Activated CD4-positive, CD25-positive, alpha-beta regulatory T cell treated with anti-CD3 and anti-CD28 coated beads, Interleukin-2, amount 50 U/mL, for 72 hours (primary cell): ENCODE measurements around the gene EPB41L2.

Source experiments
- DNase-seq: peaks from one replicate; pipeline ENCODE4 v3.0.0; 2021

EPB41L2 gene

DNA sequence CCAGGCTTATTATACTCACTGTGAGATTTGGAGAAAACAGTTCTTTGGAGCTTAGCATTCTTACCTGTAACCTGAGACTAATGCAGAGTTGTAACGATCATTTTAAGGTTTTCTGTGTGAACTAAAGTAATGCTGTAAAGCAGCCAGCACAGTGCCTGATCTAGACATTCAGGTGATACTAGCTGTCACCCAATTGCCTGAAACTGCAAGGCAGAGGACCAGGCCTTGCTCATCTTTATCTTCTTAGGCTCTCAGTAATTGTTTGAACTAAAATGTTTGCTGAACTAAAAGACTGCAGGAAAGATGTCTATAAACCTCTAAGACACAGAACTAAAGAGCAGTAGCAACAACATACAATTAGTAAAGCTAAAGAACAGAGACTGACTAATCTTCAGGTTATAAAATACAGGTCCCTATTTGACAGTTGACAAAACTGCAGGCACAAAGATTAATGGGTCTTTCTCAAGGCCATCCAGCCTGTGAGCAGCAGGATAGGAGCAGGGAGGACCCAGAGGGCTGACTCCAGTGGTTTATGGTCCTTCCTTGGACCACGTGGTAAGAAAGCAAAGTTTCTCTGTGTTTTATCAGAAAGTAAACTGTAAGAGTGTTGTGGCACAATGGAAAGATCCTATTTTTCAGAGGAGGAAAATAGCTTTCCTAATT is 204.4 kb downstream of the EPB41L2 start:
- DNase-seq = no peak

- no peak for DNase-seq
Observed at GRCh38 chr6:130858054-130858453, 205.0 kb downstream of the EPB41L2 start.

GRCh38 chr6:130853555-130854183 is 209.4 kb downstream of the EPB41L2 start:
- no peak for DNase-seq

GRCh38 chr6:130852844-130853554 is 210.0 kb downstream of the EPB41L2 start:
- no peak for DNase-seq

GRCh38 chr6:130851026-130851425 is 212.0 kb downstream of the EPB41L2 start:
- DNase-seq = no peak

- DNase-seq = no peak
Observed at GRCh38 chr6:130849594-130849993, 213.5 kb downstream of the EPB41L2 start.

GRCh38 chr6:130848945-130849344 is 214.1 kb downstream of the EPB41L2 start:
- no peak for DNase-seq

DNA sequence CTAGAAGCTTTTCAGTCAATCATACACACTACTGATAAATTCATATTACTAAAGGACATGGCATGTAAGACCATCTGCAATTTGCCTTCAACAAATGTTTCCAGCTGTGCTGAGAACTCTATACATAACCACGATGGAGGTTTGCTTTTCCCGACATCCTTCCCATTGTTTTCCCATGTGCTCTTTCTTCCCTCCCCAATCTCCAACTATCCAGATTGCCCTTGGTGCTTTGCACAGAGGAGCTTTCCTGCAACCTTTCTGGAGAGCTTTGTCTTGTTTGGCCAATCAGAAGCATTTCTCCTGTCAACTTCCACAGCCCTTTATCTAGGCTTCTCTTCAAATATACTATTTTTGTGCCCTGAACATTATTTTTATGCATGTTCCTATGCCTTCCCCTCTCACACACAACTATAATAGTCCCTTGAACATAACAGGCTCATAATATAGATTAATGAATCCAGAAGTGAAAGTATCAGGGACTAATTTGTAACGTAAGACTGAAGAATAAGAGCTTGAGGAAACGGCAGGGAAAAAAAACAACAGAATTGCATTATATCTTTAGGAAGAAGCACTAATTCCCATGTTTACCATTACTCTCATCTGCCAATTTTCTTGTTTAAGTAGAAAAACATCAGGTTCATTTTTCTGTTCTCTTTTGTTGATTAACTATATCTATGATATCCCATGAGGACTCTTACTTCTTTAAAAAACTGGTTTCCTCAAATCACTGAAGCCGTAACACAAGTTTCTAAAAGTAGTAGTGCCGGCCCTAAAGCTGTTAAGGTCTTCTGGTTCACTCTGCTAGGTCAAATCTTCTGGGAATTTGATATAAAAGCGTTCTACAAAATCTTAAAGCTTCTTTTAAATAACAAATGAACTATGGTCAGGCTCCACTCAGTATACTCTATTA is 215.8 kb downstream of the EPB41L2 start:
- no peak for DNase-seq

GRCh38 chr6:130846501-130846900 is 216.5 kb downstream of the EPB41L2 start:
- no peak for DNase-seq

DNA sequence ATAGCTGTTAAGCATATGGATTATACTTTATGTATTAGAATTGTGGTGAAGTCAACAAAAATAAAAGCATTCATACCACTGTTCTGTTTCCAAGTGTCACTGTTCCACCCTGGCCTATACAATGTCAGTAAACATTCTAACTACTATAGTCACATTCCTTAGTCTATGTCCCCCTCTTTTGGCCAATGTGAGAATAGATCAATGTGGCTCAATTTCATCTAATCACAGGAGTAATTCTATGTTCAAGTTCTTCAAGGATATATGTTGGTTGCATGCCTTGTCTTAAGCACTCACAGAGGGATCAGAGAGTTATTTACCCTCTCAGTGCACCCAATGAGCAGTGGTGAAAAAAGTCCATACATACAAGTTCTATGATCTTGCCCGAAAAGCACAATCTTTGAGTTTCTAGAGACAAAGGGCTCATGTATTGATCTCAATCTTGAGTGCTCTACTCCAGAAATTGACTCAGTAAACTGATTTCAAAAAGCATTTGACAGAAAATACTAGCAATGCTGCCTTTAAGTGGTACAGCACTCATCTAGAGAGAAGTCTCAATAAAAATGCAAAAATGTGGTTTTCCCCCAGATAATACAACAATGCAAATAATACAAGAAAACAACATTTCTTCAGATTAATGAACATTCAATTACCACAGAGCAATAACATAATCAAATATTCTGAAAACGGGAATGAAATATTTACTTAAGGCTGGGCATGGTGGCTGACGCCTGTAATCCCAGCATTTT is 219.3 kb downstream of the EPB41L2 start:
- DNase-seq = no peak

DNA sequence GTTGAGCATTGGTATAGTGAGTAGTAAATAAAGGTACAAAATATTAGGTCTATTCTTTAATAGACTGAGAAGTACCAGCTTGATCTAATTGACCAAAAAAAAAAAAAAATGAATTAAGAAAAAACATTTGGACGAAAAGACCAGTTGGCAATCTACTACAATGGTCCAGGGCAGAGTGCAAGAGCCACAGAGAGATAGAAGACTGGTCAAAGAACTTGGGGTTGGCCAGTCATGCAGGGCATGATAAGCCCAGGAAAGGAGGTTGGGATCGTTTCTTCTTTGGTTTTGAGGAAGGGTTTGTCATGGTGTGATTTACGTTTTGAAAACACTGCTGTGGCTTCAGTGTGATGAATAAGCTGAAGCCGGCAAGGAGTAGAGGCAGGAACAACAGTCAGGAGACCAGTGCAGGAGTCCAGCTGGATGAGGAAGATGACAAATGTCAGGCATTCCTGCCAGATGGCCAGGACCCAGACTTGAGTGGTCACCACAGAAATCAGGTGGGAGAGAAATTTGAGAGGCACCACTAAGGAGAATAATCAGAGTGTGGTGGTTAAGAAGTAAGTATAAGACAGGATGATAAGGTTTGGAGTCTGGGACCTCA is 221.8 kb downstream of the EPB41L2 start:
- no peak for DNase-seq

GRCh38 chr6:130840050-130840449 is 223.0 kb downstream of the EPB41L2 start:
- DNase-seq = no peak

GRCh38 chr6:130839379-130839778 is 223.7 kb downstream of the EPB41L2 start:
- no peak for DNase-seq

DNA sequence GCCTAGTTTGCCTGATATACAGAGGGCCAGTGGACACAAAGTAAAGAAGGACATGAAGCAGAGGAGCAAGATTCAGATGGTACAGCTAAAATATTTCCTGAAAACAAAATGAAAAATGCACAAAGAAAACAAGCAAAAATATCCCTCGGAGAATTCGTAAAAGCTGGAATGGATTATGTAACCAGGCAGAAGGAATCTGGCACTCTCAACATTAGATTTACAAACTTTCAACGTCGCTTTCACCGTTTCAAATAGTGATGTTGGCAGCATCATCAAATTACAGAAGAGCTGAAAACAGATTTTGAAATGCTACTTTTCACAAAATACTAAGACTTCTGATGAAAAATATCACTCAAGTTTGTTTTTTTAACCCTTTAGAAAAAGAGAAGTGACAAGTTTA is 224.1 kb downstream of the EPB41L2 start:
- DNase-seq = no peak

GRCh38 chr6:130838250-130838860 is 224.7 kb downstream of the EPB41L2 start:
- no peak for DNase-seq

DNA sequence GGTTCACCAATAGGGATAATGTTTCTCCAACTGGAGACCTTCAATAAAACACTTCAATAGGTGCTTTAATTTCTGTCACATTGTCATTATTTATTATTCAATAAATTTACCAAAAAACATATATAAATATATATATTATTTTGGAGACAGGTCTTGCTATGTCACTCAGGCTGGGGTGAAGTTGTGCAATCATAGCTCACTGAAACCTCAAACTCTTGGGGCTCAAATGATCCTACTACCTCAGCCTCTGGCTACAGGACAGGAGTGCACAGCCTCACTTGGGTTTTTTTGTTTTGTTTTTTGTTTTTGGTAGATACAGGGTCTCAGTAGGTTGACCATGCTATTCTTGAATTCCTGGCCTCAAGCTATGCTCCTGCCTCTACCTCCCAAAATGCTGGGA is 226.0 kb downstream of the EPB41L2 start:
- DNase-seq = no peak

- DNase-seq = no peak
Observed at GRCh38 chr6:130836055-130836640, 226.9 kb downstream of the EPB41L2 start.

- no peak for DNase-seq
Observed at GRCh38 chr6:130834482-130835251, 228.4 kb downstream of the EPB41L2 start.

- DNase-seq = no peak
Observed at GRCh38 chr6:130833569-130833968, 229.5 kb downstream of the EPB41L2 start.

DNA sequence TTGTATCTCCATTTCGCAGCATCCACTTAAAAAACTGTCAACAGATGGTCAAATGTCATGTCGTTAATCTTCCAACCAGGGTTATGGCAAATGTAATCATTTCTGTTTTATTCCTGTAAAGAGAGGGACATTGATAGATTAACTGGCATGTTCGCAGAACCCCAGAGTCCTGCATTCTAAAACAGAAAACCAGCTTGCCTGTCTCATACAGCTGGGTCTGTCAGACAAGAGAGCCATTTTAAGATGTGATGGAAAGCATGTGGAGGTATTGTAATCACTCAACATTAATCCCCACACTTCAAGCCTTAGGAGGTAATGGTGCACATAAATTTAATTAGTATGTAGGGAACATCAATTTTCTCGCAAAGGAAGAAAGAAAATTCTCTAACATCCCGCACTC is 231.4 kb downstream of the EPB41L2 start:
- DNase-seq = no peak
